K562 (cell line): ENCODE measurements around the gene GRB10. TPM values are rescaled to one million over a fixed set of nuclear protein-coding genes. Genes with fewer than 3 reads are reported as not detected.

Experiments
- ATAC-seq: fragments of 200-7000 bp; cut with Tn5 transposase; 3 replicates; pipeline ENCODE4 v1.9.1; 2020; ENCODE audit warnings: moderate library complexity
- BruUV-seq: library from RNA; stranded (reverse); fragments of 400-500 nt; replicated peaks from 2 replicates; lab custom pipeline; 2021; lab: Mats Ljungman, UMichigan
- CTCF ChIA-PET: fragments of 300-600 bp; formaldehyde crosslinking; extraction: SDS; loops from one replicate; lab custom pipeline; 2021; ENCODE audit warnings: low intra/inter-chr PET ratio; lab: Yijun Ruan, JAX
- POLR2A ChIA-PET: fragments of 300-600, 350-650 bp; sonication (Branson Sonifier 250); formaldehyde crosslinking; extraction: SDS; loops from one replicate; lab custom pipeline; 2021; ENCODE audit warnings: antibody characterized with exemption, inconsistent platforms; lab: Yijun Ruan, JAX
- DNase-seq, 4 experiments: peaks; one replicate each; pipeline versions ENCODE4 v3.0.0 to v3.0.0-alpha.2; 2011 to 2018; ENCODE audit warnings: low spot score in 3 of 4, mixed read lengths in 3 of 4; ENCODE audit errors: extremely low read depth in 1 of 4
- FAIRE-seq: peaks from 2 replicates; lab custom pipeline; 2011; peaks lifted over from hg19 to GRCh38; lab: Jason Lieb, UNC
- H2AFZ ChIP-seq: 2 replicates; pipeline ENCODE4 v1.6.0; 2011; ENCODE audit warnings: low read depth, low read length, control low read depth, inconsistent platforms
- H3K27ac ChIP-seq: fragments of 200-600 bp; 3 replicates; pipeline ENCODE4 v1.8.0; 2011; ENCODE audit warnings: low read depth, mild to moderate bottlenecking, control low read depth, inconsistent platforms, low read length, moderate library complexity, mixed read lengths; ENCODE audit errors: extremely low read depth
- H3K27me3 ChIP-seq, 2 experiments: fragments of 300-600 bp in 1 of 2; 2 replicates in 1 of 2; 3 replicates in 1 of 2; pipeline versions ENCODE4 v1.6.0 to v1.8.0; 2011; ENCODE audit warnings: inconsistent platforms in 2 of 2, low read length in 2 of 2, mild to moderate bottlenecking in 1 of 2, mixed read lengths in 1 of 2, moderate library complexity in 1 of 2; ENCODE audit not compliant: control insufficient read depth in 2 of 2, insufficient read depth in 2 of 2
- H3K36me3 ChIP-seq: fragments of 300-600 bp; 3 replicates; pipeline ENCODE4 v1.8.0; 2011; ENCODE audit warnings: mild to moderate bottlenecking, low read length, inconsistent platforms; ENCODE audit not compliant: control insufficient read depth, insufficient read depth
- H3K4me1 ChIP-seq, 2 experiments: fragments of 200-600 bp in 1 of 2; replicated peaks in 1 of 2; 2 replicates in 1 of 2; 3 replicates in 1 of 2; pipeline versions ENCODE4 v1.5.1 to v1.8.0; 2011; ENCODE audit warnings: inconsistent platforms in 2 of 2, low read length in 2 of 2, mild to moderate bottlenecking in 1 of 2, mixed read lengths in 1 of 2, moderate library complexity in 1 of 2; ENCODE audit not compliant: control insufficient read depth in 2 of 2, insufficient read depth in 2 of 2
- H3K4me2 ChIP-seq: 2 replicates; pipeline ENCODE4 v1.6.1; 2011; ENCODE audit warnings: low read length, control low read depth, inconsistent platforms, mixed read lengths; ENCODE audit not compliant: insufficient read depth
- H3K4me3 ChIP-seq: fragments of 200-600 bp; sonication (generic), shearing (Covaris generic); 2 replicates; pipeline ENCODE4 v1.5.1; 2016; ENCODE audit warnings: control low read depth, inconsistent platforms
- H3K79me2 ChIP-seq: fragments of 200-600 bp; 3 replicates; pipeline ENCODE4 v1.8.0; 2011; ENCODE audit warnings: low read length, inconsistent platforms; ENCODE audit not compliant: control insufficient read depth, insufficient read depth
- H3K9ac ChIP-seq, 2 experiments: 2 replicates each; pipeline versions ENCODE4 v1.6.0 to v1.6.1; 2011; ENCODE audit warnings: low read depth in 2 of 2, low read length in 2 of 2, control low read depth in 1 of 2, inconsistent platforms in 1 of 2, mild to moderate bottlenecking in 1 of 2, mixed read lengths in 1 of 2; ENCODE audit not compliant: insufficient read depth in 1 of 2
- H3K9me1 ChIP-seq: one replicate; pipeline ENCODE4 v1.6.0; 2011; ENCODE audit warnings: inconsistent platforms, mild to moderate bottlenecking, low read length, moderate library complexity; ENCODE audit not compliant: control insufficient read depth, insufficient read depth
- H3K9me3 ChIP-seq: replicated peaks from 2 replicates; pipeline ENCODE4 v1.5.1; 2011; ENCODE audit warnings: low read depth, low read length, inconsistent platforms; ENCODE audit not compliant: control insufficient read depth, insufficient read depth
- H4K20me1 ChIP-seq: replicated peaks from 2 replicates; pipeline ENCODE4 v1.6.1; 2011; ENCODE audit warnings: low read length, inconsistent platforms, mixed read lengths; ENCODE audit not compliant: control insufficient read depth, insufficient read depth
- CTCF ChIP-seq, 3 experiments: IDR thresholded peaks in 2 of 3; conservative IDR thresholded peaks in 1 of 3; 2 replicates each; pipeline ENCODE4 v1.5.1; 2011 to 2012; ENCODE audit warnings: low read length in 3 of 3, mild to moderate bottlenecking in 3 of 3, control low read depth in 2 of 3, improper control_type of control experiment in 1 of 3, inconsistent platforms in 1 of 3, low read depth in 1 of 3, mixed read lengths in 1 of 3, moderate library complexity in 1 of 3; ENCODE audit not compliant: insufficient read depth in 2 of 3
- RAD21 ChIP-seq, 2 experiments: fragments of 250-450 bp in 1 of 2; fragments of 450-650 bp in 1 of 2; sonication (Bioruptor Pico) in 1 of 2; formaldehyde crosslinking in 1 of 2; IDR thresholded peaks in 1 of 2; conservative IDR thresholded peaks in 1 of 2; 2 replicates each; pipeline versions ENCODE4 v1.4.0 to v1.8.0; 2020 to 2022; ENCODE audit warnings: mild to moderate bottlenecking in 2 of 2, moderate library complexity in 1 of 2
- RBFOX2 ChIP-seq: fragments of 200-400 bp; formaldehyde crosslinking; IDR thresholded peaks from 2 replicates; pipeline ENCODE4 v1.6.1; 2017; ENCODE audit warnings: low read depth, mild to moderate bottlenecking, low read length, moderate library complexity
- SMC3 ChIP-seq: conservative IDR thresholded peaks from 2 replicates; pipeline ENCODE4 v1.6.1; 2011; ENCODE audit warnings: low read depth, low read length, improper control_type of control experiment; ENCODE audit not compliant: insufficient read depth
- TAL1 ChIP-seq: fragments of 450-650 bp; IDR thresholded peaks from 2 replicates; pipeline ENCODE4 v1.6.1; 2016; ENCODE audit warnings: mild to moderate bottlenecking
- WGBS: fragments of 100-300 bp; shearing (Covaris generic); methylation state at CpG from one replicate; pipeline ENCODE4 v1.1.6; 2016; ENCODE audit warnings: low coverage, mixed read lengths; ENCODE audit not compliant: insufficient coverage; ENCODE audit errors: missing lambda C conversion rate; 5-methylcytosine and 5-hydroxymethylcytosine counted together
- in situ Hi-C: fragments of 300-500 bp; cut with MboI; formaldehyde crosslinking; loops from 4 replicates; pipeline ENCODE4 v1.15.0; 2018; ENCODE audit warnings: inconsistent platforms, mixed read lengths
- intact Hi-C: fragments of 100-400 bp; cut with micrococcal nuclease; formaldehyde crosslinking; loops from 2 replicates; pipeline ENCODE4 v1.14.2; 2022
- polyA plus RNA-seq, 8 experiments: library from polyadenylated mRNA; depleted of rRNA in 4 of 8; stranded (reverse) in 5 of 8; unstranded in 3 of 8; fragments of >200 nt; fragmentation: Nextera tagmentation in 2 of 8; fragmentation: Illumina TruSeq in 1 of 8; extraction: Ambion mirVana in 2 of 8; extraction: Trizol in 1 of 8; gene quantifications; 2 replicates each; pipeline versions ENCODE4 v1.2.1 to v1.2.3, GENCODE V29; 2011 to 2014; ENCODE audit warnings: inconsistent platforms in 1 of 8, missing spikeins in 1 of 8
- total RNA-seq, 7 experiments: library from RNA; depleted of rRNA in 6 of 7; stranded (reverse); fragments of >200 nt in 6 of 7; fragmentation: Illumina TruSeq in 2 of 7; extraction: Trizol in 2 of 7; gene quantifications; 2 replicates each; pipeline versions ENCODE4 v1.2.1 to v1.2.3, GENCODE V29; 2011 to 2021; ENCODE audit warnings: low replicate concordance in 1 of 7

GRB10 gene
- total and polyA plus RNA-seq, 9 of the 15 experiments (the other 6 are each of a cell fraction or from before 2014, with no cell fraction given): 8.9 to 88.5 (median 40.7) TPM

- H2AFZ ChIP-seq: no peak overlapping the region
- no peaks in the 10 kb centered on the region for H3K36me3 ChIP-seq
- no peak overlapping the region for H3K9ac ChIP-seq
- FAIRE-seq (peak; percentile 69), ATAC-seq (peak; percentile 79), DNase-seq (peak in 1 of 4 experiments; percentile 25)
- TF ChIP-seq TAL1: no peak
- TF ChIP-seq CTCF (IDR thresholded peaks at IDR 0.05 in 2 of 3, conservative IDR thresholded peaks at IDR 0.05 in 1 of 3; ENCODE audit: insufficient read depth in 2 of 3, low read depth in 1 of 3, low read length in 3 of 3): peak; percentile 27 to 40 (median 36); a peak in 4 of 6 replicates
- 0 out of 2 replicates have a peak, but pooled peaks have one; percentile 19 for TF ChIP-seq SMC3
- peak in 1 of 2 experiments; percentile 34; a peak in 2 of 4 replicates for TF ChIP-seq RAD21 (CRISPR knock-in tag; conservative IDR thresholded peaks at IDR 0.05 in 1 of 2, IDR thresholded peaks at IDR 0.05 in 1 of 2)
- no peak for TF ChIP-seq RBFOX2
- ChIA-PET POLR2A (interaction anchor here (1.0 kb wide), 1 partner anchor 8 kb away, joined by 4 read pairs; no protein-coding TSS in a partner anchor), CTCF (no interaction called here)
- no TSS peak for BruUV-seq
- H3K9me3 ChIP-seq: no peaks in the 10 kb centered on the region
- intact Hi-C loops (no loop called here), in situ Hi-C loops (no loop called here)
- H3K4me1 ChIP-seq: no peaks in the 10 kb centered on the region
- no peaks in the 10 kb centered on the region for H3K9me1 ChIP-seq
- H3K79me2 ChIP-seq: no peaks in the 10 kb centered on the region
- no peak overlapping the region for H3K4me3 ChIP-seq
- peaks cover 11 to 19% of the 10 kb centered on the region in 2 experiments; a peak in 4 of 5 replicates for H3K27me3 ChIP-seq
- 0% methylated on average over 1 of the region's 1 CpG for WGBS
- H4K20me1 ChIP-seq: peaks cover 3% of the 10 kb centered on the region; the same call in 1 of the 2 replicates
- H3K27ac ChIP-seq: no peak overlapping the region
- no peak overlapping the region for H3K4me2 ChIP-seq
These were observed 19.2 kb upstream of the GRB10 start for GRCh38 chr7:50801907-50802306.
